K562 (cell line): Measurements from ENCODE around the gene SOX18. TPM values are rescaled to one million over a fixed set of nuclear protein-coding genes. Genes with fewer than 3 reads are reported as not detected.

Experiments
- ATAC-seq: fragments of 200-7000 bp; cut with Tn5 transposase; 3 replicates; pipeline ENCODE4 v1.9.1; 2020; ENCODE audit warnings: moderate library complexity
- BruUV-seq: library from RNA; stranded (reverse); fragments of 400-500 nt; replicated peaks from 2 replicates; lab custom pipeline; 2021; lab: Mats Ljungman, UMichigan
- CTCF ChIA-PET: fragments of 300-600 bp; formaldehyde crosslinking; extraction: SDS; loops from one replicate; lab custom pipeline; 2021; ENCODE audit warnings: low intra/inter-chr PET ratio; lab: Yijun Ruan, JAX
- POLR2A ChIA-PET: fragments of 300-600, 350-650 bp; sonication (Branson Sonifier 250); formaldehyde crosslinking; extraction: SDS; loops from one replicate; lab custom pipeline; 2021; ENCODE audit warnings: antibody characterized with exemption, inconsistent platforms; lab: Yijun Ruan, JAX
- DNase-seq, 4 experiments: peaks; one replicate each; pipeline versions ENCODE4 v3.0.0 to v3.0.0-alpha.2; 2011 to 2018; ENCODE audit warnings: low spot score in 3 of 4, mixed read lengths in 3 of 4; ENCODE audit errors: extremely low read depth in 1 of 4
- FAIRE-seq: peaks from 2 replicates; lab custom pipeline; 2011; peaks lifted over from hg19 to GRCh38; lab: Jason Lieb, UNC
- H2AFZ ChIP-seq: 2 replicates; pipeline ENCODE4 v1.6.0; 2011; ENCODE audit warnings: low read depth, low read length, control low read depth, inconsistent platforms
- H3K27ac ChIP-seq: fragments of 200-600 bp; 3 replicates; pipeline ENCODE4 v1.8.0; 2011; ENCODE audit warnings: low read depth, mild to moderate bottlenecking, control low read depth, inconsistent platforms, low read length, moderate library complexity, mixed read lengths; ENCODE audit errors: extremely low read depth
- H3K27me3 ChIP-seq, 2 experiments: fragments of 300-600 bp in 1 of 2; 2 replicates in 1 of 2; 3 replicates in 1 of 2; pipeline versions ENCODE4 v1.6.0 to v1.8.0; 2011; ENCODE audit warnings: inconsistent platforms in 2 of 2, low read length in 2 of 2, mild to moderate bottlenecking in 1 of 2, mixed read lengths in 1 of 2, moderate library complexity in 1 of 2; ENCODE audit not compliant: control insufficient read depth in 2 of 2, insufficient read depth in 2 of 2
- H3K36me3 ChIP-seq: fragments of 300-600 bp; 3 replicates; pipeline ENCODE4 v1.8.0; 2011; ENCODE audit warnings: mild to moderate bottlenecking, low read length, inconsistent platforms; ENCODE audit not compliant: control insufficient read depth, insufficient read depth
- H3K4me1 ChIP-seq, 2 experiments: fragments of 200-600 bp in 1 of 2; replicated peaks in 1 of 2; 2 replicates in 1 of 2; 3 replicates in 1 of 2; pipeline versions ENCODE4 v1.5.1 to v1.8.0; 2011; ENCODE audit warnings: inconsistent platforms in 2 of 2, low read length in 2 of 2, mild to moderate bottlenecking in 1 of 2, mixed read lengths in 1 of 2, moderate library complexity in 1 of 2; ENCODE audit not compliant: control insufficient read depth in 2 of 2, insufficient read depth in 2 of 2
- H3K4me2 ChIP-seq: 2 replicates; pipeline ENCODE4 v1.6.1; 2011; ENCODE audit warnings: low read length, control low read depth, inconsistent platforms, mixed read lengths; ENCODE audit not compliant: insufficient read depth
- H3K4me3 ChIP-seq: fragments of 200-600 bp; sonication (generic), shearing (Covaris generic); 2 replicates; pipeline ENCODE4 v1.5.1; 2016; ENCODE audit warnings: control low read depth, inconsistent platforms
- H3K79me2 ChIP-seq: fragments of 200-600 bp; 3 replicates; pipeline ENCODE4 v1.8.0; 2011; ENCODE audit warnings: low read length, inconsistent platforms; ENCODE audit not compliant: control insufficient read depth, insufficient read depth
- H3K9ac ChIP-seq, 2 experiments: 2 replicates each; pipeline versions ENCODE4 v1.6.0 to v1.6.1; 2011; ENCODE audit warnings: low read depth in 2 of 2, low read length in 2 of 2, control low read depth in 1 of 2, inconsistent platforms in 1 of 2, mild to moderate bottlenecking in 1 of 2, mixed read lengths in 1 of 2; ENCODE audit not compliant: insufficient read depth in 1 of 2
- H3K9me1 ChIP-seq: one replicate; pipeline ENCODE4 v1.6.0; 2011; ENCODE audit warnings: inconsistent platforms, mild to moderate bottlenecking, low read length, moderate library complexity; ENCODE audit not compliant: control insufficient read depth, insufficient read depth
- H3K9me3 ChIP-seq: replicated peaks from 2 replicates; pipeline ENCODE4 v1.5.1; 2011; ENCODE audit warnings: low read depth, low read length, inconsistent platforms; ENCODE audit not compliant: control insufficient read depth, insufficient read depth
- H4K20me1 ChIP-seq: replicated peaks from 2 replicates; pipeline ENCODE4 v1.6.1; 2011; ENCODE audit warnings: low read length, inconsistent platforms, mixed read lengths; ENCODE audit not compliant: control insufficient read depth, insufficient read depth
- HDAC8 ChIP-seq: fragments of 450-650 bp; IDR thresholded peaks from 2 replicates; pipeline ENCODE4 v1.6.1; 2016; ENCODE audit warnings: mild to moderate bottlenecking, missing genetic modification characterization, moderate library complexity, missing compliant biosample characterization
- IRF9 ChIP-seq: fragments of 450-650 bp; IDR thresholded peaks from 2 replicates; pipeline ENCODE4 v1.6.1; 2016; ENCODE audit warnings: missing biosample characterization, missing genetic modification characterization
- MGA ChIP-seq: fragments of 450-650 bp; IDR thresholded peaks from 2 replicates; pipeline ENCODE4 v1.6.1; 2016; ENCODE audit warnings: mild to moderate bottlenecking, moderate library complexity
- NFE2 ChIP-seq: IDR thresholded peaks from 2 replicates; pipeline ENCODE4 v1.6.1; 2014; ENCODE audit warnings: antibody characterized with exemption, low read depth
- TSC22D4 ChIP-seq: fragments of 450-650 bp; IDR thresholded peaks from 2 replicates; pipeline ENCODE4 v1.6.1; 2016; ENCODE audit warnings: missing genetic modification characterization, missing biosample characterization, control low read depth
- ZBTB9 ChIP-seq: fragments of 450-650 bp; formaldehyde crosslinking; IDR thresholded peaks from 2 replicates; pipeline ENCODE4 v1.4.0; 2020; ENCODE audit warnings: mild to moderate bottlenecking, moderate library complexity
- ZZZ3 ChIP-seq: fragments of 450-650 bp; IDR thresholded peaks from 2 replicates; pipeline ENCODE4 v1.6.1; 2016; ENCODE audit warnings: antibody characterized with exemption, mild to moderate bottlenecking, moderate library complexity
- WGBS: fragments of 100-300 bp; shearing (Covaris generic); methylation state at CpG from one replicate; pipeline ENCODE4 v1.1.6; 2016; ENCODE audit warnings: low coverage, mixed read lengths; ENCODE audit not compliant: insufficient coverage; ENCODE audit errors: missing lambda C conversion rate; 5-methylcytosine and 5-hydroxymethylcytosine counted together
- in situ Hi-C: fragments of 300-500 bp; cut with MboI; formaldehyde crosslinking; loops from 4 replicates; pipeline ENCODE4 v1.15.0; 2018; ENCODE audit warnings: inconsistent platforms, mixed read lengths
- intact Hi-C: fragments of 100-400 bp; cut with micrococcal nuclease; formaldehyde crosslinking; loops from 2 replicates; pipeline ENCODE4 v1.14.2; 2022
- polyA plus RNA-seq, 8 experiments: library from polyadenylated mRNA; depleted of rRNA in 4 of 8; stranded (reverse) in 5 of 8; unstranded in 3 of 8; fragments of >200 nt; fragmentation: Nextera tagmentation in 2 of 8; fragmentation: Illumina TruSeq in 1 of 8; extraction: Ambion mirVana in 2 of 8; extraction: Trizol in 1 of 8; gene quantifications; 2 replicates each; pipeline versions ENCODE4 v1.2.1 to v1.2.3, GENCODE V29; 2011 to 2014; ENCODE audit warnings: inconsistent platforms in 1 of 8, missing spikeins in 1 of 8
- total RNA-seq, 7 experiments: library from RNA; depleted of rRNA in 6 of 7; stranded (reverse); fragments of >200 nt in 6 of 7; fragmentation: Illumina TruSeq in 2 of 7; extraction: Trizol in 2 of 7; gene quantifications; 2 replicates each; pipeline versions ENCODE4 v1.2.1 to v1.2.3, GENCODE V29; 2011 to 2021; ENCODE audit warnings: low replicate concordance in 1 of 7

The SOX18 gene
- total and polyA plus RNA-seq, 9 of the 15 experiments (the other 6 are each of a cell fraction or from before 2014, with no cell fraction given), result 0.15 to 19.8 (median 0.33) TPM

- WGBS, result 59% methylated on average over 11 of the region's 14 CpGs
- Histone ChIP-seq H3K9me1 (peaks cover 4% of the 10 kb centered on the region), H3K4me1 (peaks cover 31 to 76% of the 10 kb centered on the region in 2 experiments), H3K36me3 (peaks cover 12% of the 10 kb centered on the region; the same call in 1 of the 3 replicates), H3K4me2 (0 out of 2 replicates have a peak overlapping the region, but pooled peaks have one; percentile 1), H3K27me3 (no peaks in the 10 kb centered on the region), H3K9me3 (no peaks in the 10 kb centered on the region), H2AFZ (peak overlapping the region; percentile 77), H3K79me2 (peaks cover 12% of the 10 kb centered on the region), H4K20me1 (no peaks in the 10 kb centered on the region), H3K4me3 (no peak overlapping the region), H3K9ac (peak overlapping the region; percentile 19 to 84; a peak in 3 of 4 replicates), H3K27ac (peak overlapping the region; percentile 61; the same call in 1 of the 3 replicates)
- no peak for DNase-seq
- FAIRE-seq, result peak; percentile 26
- intact Hi-C loops (no loop called here), in situ Hi-C loops (no loop called here)
- POLR2A ChIA-PET, result interaction anchor here (2.3 kb wide), 1 partner anchor 9 kb away, joined by 10 read pairs; no protein-coding TSS in a partner anchor
- CTCF ChIA-PET, result no interaction called here
- no peak for ATAC-seq
- no TSS peak for BruUV-seq
- TF ChIP-seq IRF9 (tag), result no peak
- no peak for TF ChIP-seq HDAC8 (tag)
- TF ChIP-seq ZBTB9 (CRISPR knock-in tag), result no peak
- no peak for TF ChIP-seq MGA
- TF ChIP-seq TSC22D4 (tag), result no peak
- no peak for TF ChIP-seq ZZZ3
- TF ChIP-seq NFE2, result peak; percentile 31
These were observed 4.8 kb downstream of the SOX18 start for GRCh38 chr20:64044484-64045247.
